ENCODE data around the gene PLCB1.
"Not testable (repeated sequence)": the region's sequence is repeated elsewhere in the genome, so short reads cannot be mapped to it uniquely, and the experiment has no call there.

Gene PLCB1

GRCh38 chr20:8404912-8405635 is 273.0 kb downstream of the PLCB1 start:
- no peak for DNase-seq (ENCODE audit: low spot score)

DNA sequence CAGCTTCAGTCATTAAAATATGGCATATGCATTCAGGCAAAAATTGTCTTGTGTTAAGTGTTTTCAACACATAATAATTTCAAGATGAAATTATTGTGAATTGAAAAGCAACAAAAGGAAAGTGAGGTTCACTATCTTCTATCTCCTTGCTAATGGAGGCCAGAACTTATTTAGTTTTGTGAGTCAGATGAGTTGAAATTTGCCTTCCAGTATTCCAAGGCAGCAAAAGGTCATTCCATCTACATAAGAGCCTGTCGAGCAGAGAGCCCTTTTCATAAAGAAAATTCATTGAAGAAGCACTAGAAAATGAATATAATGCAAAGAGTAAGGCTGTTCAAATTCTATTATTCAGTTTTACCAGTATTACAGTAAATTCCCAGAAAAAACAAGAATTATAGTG is 274.3 kb downstream of the PLCB1 start:
- DNase-seq (ENCODE audit: low spot score), result no peak

DNA sequence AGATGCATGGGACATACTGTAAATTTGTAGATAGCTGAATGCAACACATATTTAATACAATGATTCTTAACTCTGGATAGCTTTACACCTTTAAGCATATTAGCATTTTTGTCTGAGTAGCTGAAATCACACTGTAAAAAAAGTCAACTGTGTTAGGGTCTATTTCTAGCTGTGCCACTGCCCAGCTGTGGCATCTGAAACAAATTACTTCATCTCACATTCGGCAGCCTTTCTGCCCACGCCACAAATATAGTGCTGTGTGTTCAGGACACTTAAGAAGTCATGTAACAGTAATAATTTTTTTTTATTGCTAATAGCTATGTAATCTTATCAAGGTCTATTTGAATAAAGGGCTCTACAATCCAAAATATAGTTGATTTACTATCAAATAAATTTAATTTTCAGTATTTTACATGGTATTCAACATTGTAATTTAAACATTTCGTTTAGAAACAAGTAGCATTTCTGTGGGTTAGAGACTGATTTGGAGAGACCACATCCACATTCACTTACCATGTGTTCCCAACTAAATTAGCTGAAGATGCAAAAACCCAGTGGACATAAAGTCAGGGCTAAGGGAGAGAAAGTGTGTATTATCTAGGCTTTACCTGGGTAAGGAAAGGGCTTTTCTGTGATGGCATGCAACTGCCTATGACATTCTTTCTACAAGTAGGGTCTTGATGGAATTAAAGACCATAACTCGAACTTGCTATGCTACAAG is 276.7 kb downstream of the PLCB1 start:
- no peak for DNase-seq (ENCODE audit: low spot score)

- no peak for DNase-seq (ENCODE audit: low spot score)
These were observed 281.6 kb downstream of the PLCB1 start for GRCh38 chr20:8413691-8414090.

DNA sequence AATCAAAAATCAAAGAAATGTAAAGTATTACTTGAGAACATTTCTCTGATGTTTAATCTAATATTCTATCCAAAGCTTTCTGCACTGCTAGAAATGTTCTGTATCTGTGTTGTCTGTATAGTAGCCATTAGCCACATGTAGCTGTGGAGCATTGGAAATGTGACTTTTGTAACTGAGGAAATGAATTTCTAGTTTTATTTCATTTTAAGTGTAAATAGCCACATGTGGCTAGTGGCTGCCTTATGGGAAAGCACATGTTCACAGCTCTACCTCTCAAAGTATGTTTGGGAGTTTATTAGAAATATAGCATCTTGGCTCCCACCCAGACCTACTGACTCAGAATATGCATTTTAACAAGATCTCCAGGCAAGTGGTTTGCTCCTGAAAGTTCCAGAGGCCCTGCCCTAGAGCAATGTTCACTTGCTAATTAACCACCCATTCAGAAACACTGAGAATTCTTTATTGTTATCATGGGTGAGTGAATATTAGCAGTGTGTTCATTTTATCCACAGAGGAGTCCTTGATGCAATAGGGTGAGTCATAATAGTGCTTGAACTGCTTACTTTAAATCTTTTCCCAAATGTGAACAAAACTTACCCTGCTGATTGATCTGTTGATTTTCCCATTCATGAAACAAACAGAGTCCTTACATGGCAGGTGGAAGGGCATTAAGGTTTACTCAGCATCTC is 282.7 kb downstream of the PLCB1 start:
- DNase-seq (ENCODE audit: low spot score), result no peak

DNA sequence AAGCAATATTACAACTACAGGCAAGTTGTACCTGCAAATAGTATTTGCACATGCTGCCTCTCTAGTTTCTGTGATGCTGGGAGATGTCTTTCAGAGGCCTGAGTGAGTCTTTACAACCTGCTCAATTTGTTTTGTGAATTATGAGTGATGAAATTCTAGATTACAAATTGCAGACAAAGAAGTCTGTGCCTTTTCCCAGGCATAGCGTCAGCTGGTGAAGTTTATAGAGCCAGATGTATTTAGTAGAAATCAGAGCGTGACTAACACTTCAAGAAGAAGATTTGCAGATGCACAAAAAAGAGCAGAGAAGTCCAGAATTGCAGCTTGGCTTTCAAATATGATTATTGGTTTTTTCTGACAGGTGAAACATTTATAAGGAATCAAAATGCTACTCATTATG is 289.9 kb downstream of the PLCB1 start:
- no peak for DNase-seq (ENCODE audit: low spot score)

- DNase-seq (ENCODE audit: low spot score), result no peak
These were observed 291.4 kb downstream of the PLCB1 start for GRCh38 chr20:8423482-8423881.

- DNase-seq (ENCODE audit: low spot score), result no peak
These were observed 291.9 kb downstream of the PLCB1 start for GRCh38 chr20:8424010-8424409.

DNA sequence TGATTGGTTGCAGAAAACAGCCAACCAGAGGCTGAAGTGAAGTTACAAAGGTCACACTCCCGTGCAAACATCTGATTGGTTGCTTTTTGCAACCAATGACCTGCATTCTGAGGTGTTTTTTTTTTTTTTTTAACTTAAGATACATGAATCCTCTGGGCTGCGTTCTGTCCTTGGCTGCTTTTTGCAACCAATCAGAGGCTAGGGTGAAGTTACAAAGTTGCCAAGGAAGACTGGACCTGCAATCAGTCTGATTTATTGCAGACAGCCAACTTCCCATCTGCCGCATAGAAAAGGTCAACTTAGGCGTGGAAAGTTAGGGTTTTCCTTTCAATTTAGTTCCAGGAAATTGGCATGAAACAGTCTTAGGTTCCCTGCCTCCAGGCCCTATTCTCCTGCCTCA is 292.9 kb downstream of the PLCB1 start:
- DNase-seq (ENCODE audit: low spot score), result no peak

GRCh38 chr20:8425802-8426201 is 293.7 kb downstream of the PLCB1 start:
- DNase-seq (ENCODE audit: low spot score), result no peak

- no peak for DNase-seq (ENCODE audit: low spot score)
These were observed 295.5 kb downstream of the PLCB1 start for GRCh38 chr20:8427419-8428040.

GRCh38 chr20:8428988-8429387 is 296.9 kb downstream of the PLCB1 start:
- no peak for DNase-seq (ENCODE audit: low spot score)

DNA sequence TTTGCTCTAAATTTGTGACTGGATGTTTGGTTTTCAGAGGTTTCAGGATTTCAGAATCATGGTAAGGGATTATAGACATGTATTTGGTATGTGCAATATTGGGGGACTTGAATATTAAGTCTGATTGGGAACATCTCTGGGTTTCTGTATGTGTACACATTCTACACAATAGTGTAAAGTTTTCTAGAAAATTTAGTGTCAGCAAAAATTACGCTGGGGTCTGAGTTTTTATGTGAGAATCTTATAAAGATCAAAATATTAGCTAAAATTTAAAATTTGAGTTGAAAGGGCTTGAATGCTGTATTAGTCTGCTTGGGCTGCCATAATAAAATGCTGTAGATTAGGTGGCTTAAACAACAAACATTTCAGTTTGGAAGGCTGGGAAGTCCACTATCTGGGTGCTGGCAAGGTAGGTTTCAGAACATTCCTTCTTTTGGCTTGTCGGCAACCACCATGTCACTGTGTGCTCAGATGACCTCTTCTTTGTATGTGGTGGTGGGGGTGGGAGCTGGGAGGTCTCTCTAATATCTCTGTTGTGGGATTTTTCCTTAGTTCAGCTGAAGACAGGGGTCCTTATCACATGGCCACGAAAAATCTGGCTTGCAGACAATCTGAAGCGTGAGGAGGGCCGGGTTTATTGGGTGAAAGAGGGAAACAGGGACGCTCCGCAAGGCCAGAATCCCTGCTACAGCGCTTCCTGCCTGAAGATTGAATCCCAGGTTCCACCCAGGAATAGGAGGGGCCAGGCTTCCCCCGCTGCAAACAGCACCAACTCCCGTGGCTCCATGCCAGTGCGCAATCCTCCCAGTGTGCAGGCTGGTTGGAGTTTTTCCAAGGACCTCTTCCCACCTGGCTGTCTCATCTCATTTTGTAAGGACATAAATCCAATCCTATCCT is 299.7 kb downstream of the PLCB1 start:
- no peak for DNase-seq (ENCODE audit: low spot score)

GRCh38 chr20:8432435-8433148 is 300.5 kb downstream of the PLCB1 start:
- no peak for DNase-seq (ENCODE audit: low spot score)

DNA sequence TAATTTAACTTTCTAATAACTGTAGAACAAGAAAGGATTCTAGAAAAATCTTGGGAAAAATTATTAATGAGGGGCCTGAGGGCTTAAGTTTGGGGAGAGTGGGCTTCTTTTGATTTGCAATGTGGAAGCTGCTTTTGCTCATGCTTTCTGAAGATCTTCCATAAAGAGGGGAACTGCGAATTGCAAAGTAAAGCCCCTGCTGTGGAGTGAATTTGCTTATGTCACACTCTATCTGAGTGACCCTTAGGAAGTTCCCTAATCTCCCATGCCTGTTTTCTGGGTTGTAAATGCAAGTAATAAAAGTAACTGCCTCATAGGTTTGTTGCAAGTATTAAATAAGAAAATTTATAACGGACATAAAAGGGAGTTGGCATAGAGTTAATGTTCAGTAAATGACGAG is 301.2 kb downstream of the PLCB1 start:
- DNase-seq (ENCODE audit: low spot score), result no peak

DNA sequence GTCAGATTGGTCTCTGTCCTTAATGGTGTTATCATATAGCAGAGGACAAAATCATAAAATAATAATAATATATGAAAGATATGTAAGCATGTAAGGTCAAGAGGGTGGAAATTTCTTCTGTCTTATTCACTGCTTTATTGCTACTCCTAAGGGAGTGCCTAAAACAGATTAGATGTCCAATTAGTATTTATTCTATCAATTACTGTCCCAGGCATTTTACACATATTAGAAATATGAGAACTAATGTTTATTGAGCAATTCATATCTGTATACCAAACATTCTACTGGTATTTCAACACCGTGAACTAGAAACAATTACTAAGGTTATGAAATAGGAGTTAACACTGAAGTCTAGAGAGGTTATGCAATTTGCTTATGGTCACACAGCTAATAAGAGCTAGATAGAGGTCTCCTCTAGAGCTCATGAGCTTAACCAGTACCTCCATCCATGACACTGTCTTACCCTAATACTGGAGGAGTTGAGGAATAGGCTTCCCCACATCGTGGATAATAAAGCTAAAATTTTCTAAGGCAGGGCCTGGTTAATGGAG is 302.3 kb downstream of the PLCB1 start:
- DNase-seq (ENCODE audit: low spot score), result no peak

GRCh38 chr20:8435285-8436035 is 303.4 kb downstream of the PLCB1 start:
- DNase-seq (ENCODE audit: low spot score), result no peak

DNA sequence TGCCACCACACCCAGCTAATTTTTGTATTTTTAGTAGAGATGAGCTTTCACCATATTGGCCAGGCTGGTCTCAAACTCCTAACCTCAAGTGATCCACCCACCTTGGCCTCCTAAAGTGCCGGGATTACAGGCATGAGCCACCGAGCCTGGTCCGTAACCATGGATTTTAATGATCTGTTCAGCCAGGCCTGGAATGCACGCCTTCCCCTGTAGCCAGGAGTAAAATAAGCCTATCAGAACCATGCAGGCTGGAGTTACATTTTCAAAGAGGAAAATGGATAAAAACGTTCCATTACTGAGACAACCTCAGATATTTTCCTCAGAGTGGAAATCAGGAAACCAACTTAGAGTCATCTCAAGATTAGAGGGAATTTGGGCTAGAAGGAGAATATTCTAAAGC is 304.9 kb downstream of the PLCB1 start:
- DNase-seq (ENCODE audit: low spot score), result not testable (repeated sequence)

- no peak for DNase-seq (ENCODE audit: low spot score)
These were observed 306.7 kb downstream of the PLCB1 start for GRCh38 chr20:8438748-8439147.
